HepG2 (cell line): Measurements from ENCODE around the gene VTI1B. TPM values are rescaled to one million over a fixed set of nuclear protein-coding genes. Genes with fewer than 3 reads are reported as not detected.

ENCODE experiments used
- ATAC-seq: fragments of 200-7000 bp; cut with Tn5 transposase; 3 replicates; pipeline ENCODE4 v1.9.1; 2020; ENCODE audit warnings: mild to moderate bottlenecking, moderate library complexity
- BruUV-seq: library from RNA; stranded (reverse); fragments of 400-500 nt; replicated peaks from 2 replicates; lab custom pipeline; 2021; lab: Mats Ljungman, UMichigan
- CTCF ChIA-PET: fragments of 300-600 bp; formaldehyde crosslinking; extraction: SDS; loops from one replicate; lab custom pipeline; 2021; ENCODE audit warnings: low total read pairs, inconsistent platforms, low intra/inter-chr PET ratio; lab: Yijun Ruan, JAX
- POLR2A ChIA-PET: fragments of 350-600 bp; sonication (Branson Sonifier 250); formaldehyde crosslinking; loops from one replicate; lab custom pipeline; 2020; ENCODE audit warnings: antibody characterized with exemption, inconsistent platforms; lab: Yijun Ruan, JAX
- DNase-seq: peaks from one replicate; pipeline ENCODE4 v3.0.0-alpha.2; 2015; ENCODE audit warnings: low spot score
- FAIRE-seq: peaks from 3 replicates; lab custom pipeline; 2011; peaks lifted over from hg19 to GRCh38; lab: Jason Lieb, UNC
- H2AFZ ChIP-seq: one replicate; pipeline ENCODE4 v1.6.1; 2011; ENCODE audit warnings: low read length, inconsistent platforms
- H3K27ac ChIP-seq: fragments of 300-600 bp; 3 replicates; pipeline ENCODE4 v1.8.0; 2011; ENCODE audit warnings: mixed run types, mild to moderate bottlenecking, mixed read lengths, low read length, inconsistent platforms; ENCODE audit not compliant: insufficient read depth; ENCODE audit errors: extremely low read length
- H3K27me3 ChIP-seq, 2 experiments: fragments of 200-600 bp in 1 of 2; 2 replicates in 1 of 2; 3 replicates in 1 of 2; pipeline versions ENCODE4 v1.6.0 to v1.8.0; 2011; ENCODE audit warnings: low read length in 2 of 2, mild to moderate bottlenecking in 2 of 2, moderate library complexity in 2 of 2, inconsistent platforms in 1 of 2; ENCODE audit not compliant: insufficient read depth in 2 of 2, control insufficient read depth in 1 of 2
- H3K36me3 ChIP-seq, 2 experiments: fragments of 200-600 bp in 1 of 2; replicated peaks in 1 of 2; 2 replicates in 1 of 2; 3 replicates in 1 of 2; pipeline versions ENCODE4 v1.5.1 to v1.8.0; 2011; ENCODE audit warnings: low read length in 2 of 2, inconsistent platforms in 1 of 2; ENCODE audit not compliant: insufficient read depth in 2 of 2, control insufficient read depth in 1 of 2
- H3K4me1 ChIP-seq: 2 replicates; pipeline ENCODE4 v1.5.1; 2012; ENCODE audit warnings: low read length, inconsistent platforms; ENCODE audit not compliant: insufficient read depth
- H3K4me2 ChIP-seq: 2 replicates; pipeline ENCODE4 v1.6.0; 2011; ENCODE audit warnings: low read depth, low read length, inconsistent platforms
- H3K4me3 ChIP-seq, 3 experiments: fragments of 200-600 bp in 1 of 3; sonication (generic), shearing (Covaris generic) in 1 of 3; replicated peaks in 1 of 3; 2 replicates each; pipeline ENCODE4 v1.5.1; 2011 to 2016; ENCODE audit warnings: low read length in 3 of 3, inconsistent platforms in 2 of 3, low read depth in 2 of 3, mild to moderate bottlenecking in 2 of 3, control low read depth in 1 of 3, mixed read lengths in 1 of 3; ENCODE audit not compliant: insufficient read depth in 1 of 3
- H3K79me2 ChIP-seq: one replicate; pipeline ENCODE4 v1.6.1; 2011; ENCODE audit warnings: low read length, inconsistent platforms; ENCODE audit not compliant: insufficient read depth
- H3K9ac ChIP-seq: 2 replicates; pipeline ENCODE4 v1.6.0; 2011; ENCODE audit warnings: mild to moderate bottlenecking, low read depth, low read length, inconsistent platforms; ENCODE audit not compliant: insufficient read depth
- H3K9me3 ChIP-seq: 2 replicates; pipeline ENCODE4 v1.5.1; 2012; ENCODE audit warnings: mild to moderate bottlenecking, low read length
- H4K20me1 ChIP-seq: 2 replicates; pipeline ENCODE4 v1.6.0; 2011; ENCODE audit warnings: inconsistent platforms, mild to moderate bottlenecking, low read length, moderate library complexity; ENCODE audit not compliant: insufficient read depth
- ATAD3A ChIP-seq: sonication (generic); formaldehyde crosslinking; IDR thresholded peaks from 2 replicates; pipeline ENCODE4 v1.4.0; 2020; ENCODE audit warnings: missing genetic modification reagents
- EP300 ChIP-seq, 3 experiments: sonication (generic) in 1 of 3; formaldehyde crosslinking in 1 of 3; IDR thresholded peaks; 2 replicates each; pipeline versions ENCODE4 v1.5.1 to v1.6.1; 2011 to 2020; ENCODE audit warnings: low read depth in 2 of 3, low read length in 2 of 3, borderline replicate concordance in 1 of 3, improper control_type of control experiment in 1 of 3, mild to moderate bottlenecking in 1 of 3, missing genetic modification reagents in 1 of 3, moderate library complexity in 1 of 3
- FOSL1 ChIP-seq: sonication (generic); formaldehyde crosslinking; IDR thresholded peaks from 2 replicates; pipeline ENCODE4 v1.9.0; 2021; ENCODE audit warnings: missing genetic modification reagents, borderline replicate concordance
- HHEX ChIP-seq: IDR thresholded peaks from 2 replicates; pipeline ENCODE4 v1.6.1; 2016; ENCODE audit warnings: control low read depth
- JARID2 ChIP-seq: sonication (generic); formaldehyde crosslinking; IDR thresholded peaks from 2 replicates; pipeline ENCODE4 v1.8.1; 2023; ENCODE audit warnings: missing genetic modification reagents, inconsistent platforms; ENCODE audit not compliant: insufficient replicate concordance
- MAFF ChIP-seq: IDR thresholded peaks from 2 replicates; pipeline ENCODE4 v1.6.1; 2011; ENCODE audit warnings: low read depth, low read length, improper control_type of control experiment
- MAFK ChIP-seq, 2 experiments: IDR thresholded peaks in 1 of 2; conservative IDR thresholded peaks in 1 of 2; 2 replicates each; pipeline ENCODE4 v1.6.1; 2011; ENCODE audit warnings: improper control_type of control experiment in 2 of 2, low read length in 2 of 2
- PHF20 ChIP-seq: sonication (generic); formaldehyde crosslinking; IDR thresholded peaks from 2 replicates; pipeline ENCODE4 v1.5.0; 2020; ENCODE audit warnings: mild to moderate bottlenecking, missing genetic modification reagents
- PLRG1 ChIP-seq: fragments of 450-650 bp; conservative IDR thresholded peaks from 2 replicates; pipeline ENCODE4 v1.6.1; 2016
- TFDP2 ChIP-seq: sonication (generic); formaldehyde crosslinking; IDR thresholded peaks from 2 replicates; pipeline ENCODE4 v1.4.0; 2020; ENCODE audit warnings: missing genetic modification reagents
- TRAFD1 ChIP-seq: sonication (generic); formaldehyde crosslinking; IDR thresholded peaks from 2 replicates; pipeline ENCODE4 v1.5.1; 2020; ENCODE audit warnings: missing genetic modification reagents, mild to moderate bottlenecking, borderline replicate concordance
- U2AF1 ChIP-seq: fragments of 200-400 bp; formaldehyde crosslinking; optimal IDR thresholded peaks from 2 replicates; pipeline ENCODE3; 2017; ENCODE audit warnings: mild to moderate bottlenecking, low read depth, low read length
- UBTF ChIP-seq: sonication (generic); formaldehyde crosslinking; IDR thresholded peaks from 2 replicates; pipeline ENCODE4 v1.4.0; 2020; ENCODE audit warnings: mild to moderate bottlenecking, missing genetic modification reagents
- YEATS2 ChIP-seq: sonication (generic); formaldehyde crosslinking; IDR thresholded peaks from 2 replicates; pipeline ENCODE4 v1.4.0; 2020; ENCODE audit warnings: missing genetic modification reagents, borderline replicate concordance
- ZFP91 ChIP-seq: sonication (generic); formaldehyde crosslinking; IDR thresholded peaks from 2 replicates; pipeline ENCODE4 v1.9.0; 2022; ENCODE audit warnings: missing genetic modification reagents, mild to moderate bottlenecking, borderline replicate concordance
- ZNF263 ChIP-seq: sonication (generic); formaldehyde crosslinking; IDR thresholded peaks from 2 replicates; pipeline ENCODE4 v1.4.0; 2020; ENCODE audit warnings: missing genetic modification reagents
- WGBS: methylation state at CpG from one replicate; pipeline ENCODE4 v1.1.6; 2017; ENCODE audit warnings: low lambda C conversion rate; 5-methylcytosine and 5-hydroxymethylcytosine counted together
- in situ Hi-C: cut with HindIII; loops from 2 replicates; pipeline ENCODE4 v1.10.0; 2017; ENCODE audit warnings: low pct_unique_long_range_greater_than_20kb; ENCODE audit not compliant: extremely low pct_ligation_motif_present
- intact Hi-C: fragments of 100-400 bp; cut with micrococcal nuclease; formaldehyde crosslinking; loops from one replicate; pipeline ENCODE4 v1.10.0; 2022; ENCODE audit not compliant: unreplicated experiment
- polyA plus RNA-seq, 8 experiments: library from polyadenylated mRNA; depleted of rRNA in 3 of 8; stranded (reverse) in 7 of 8; unstranded in 1 of 8; fragments of >200 nt; fragmentation: Illumina TruSeq in 4 of 8; extraction: Trizol in 4 of 8; gene quantifications; 2 replicates each; pipeline versions ENCODE4 v1.2.1 to v1.2.3, GENCODE V29; 2011 to 2016; ENCODE audit warnings: low read depth in 4 of 8, missing spikeins in 1 of 8, mixed read lengths in 1 of 8; ENCODE audit not compliant: insufficient read depth in 1 of 8
- total RNA-seq, 5 experiments: library from RNA; depleted of rRNA; stranded (reverse); fragments of >200 nt; fragmentation: Illumina TruSeq; extraction: Trizol; gene quantifications; 2 replicates each; pipeline ENCODE4 v1.2.3, GENCODE V29; 2016; ENCODE audit warnings: low read depth in 1 of 5

Gene VTI1B
- total and polyA plus RNA-seq, 2 of the 13 experiments (the other 11 are each of a cell fraction or from before 2014, with no cell fraction given), result 39.0 to 103 TPM

GRCh38 chr14:67722293-67722692, 47.9 kb upstream of the VTI1B start (continued):
- TF ChIP-seq TRAFD1 (no peak), JARID2 (CRISPR knock-in tag) (no peak), TFDP2 (CRISPR knock-in tag) (no peak), UBTF (CRISPR knock-in tag) (no peak), EP300 (IDR thresholded peaks at IDR 0.05; ENCODE audit: low read depth in 2 of 2, low read length in 2 of 2) (no peak), EP300 (CRISPR knock-in tag; IDR thresholded peaks at IDR 0.05; ENCODE audit: borderline replicate concordance) (no peak)
- TF ChIP-seq, all 625 proteins: peak for 10

GRCh38 chr14:67721875-67722274, 47.4 kb upstream of the VTI1B start:
- intact Hi-C loops (no loop called here), in situ Hi-C loops (no loop called here)
- CTCF ChIA-PET, result no interaction called here
- Histone ChIP-seq H3K9me3 (no peaks in the 10 kb centered on the region), H3K36me3 (no peaks in the 10 kb centered on the region), H3K4me2 (peak overlapping the region; percentile 86), H2AFZ (no peak overlapping the region), H3K4me3 (no peak overlapping the region), H3K27me3 (no peaks in the 10 kb centered on the region), H3K27ac (no peak overlapping the region), H3K9ac (no peak overlapping the region), H3K4me1 (peaks cover 47% of the 10 kb centered on the region), H3K79me2 (no peaks in the 10 kb centered on the region), H4K20me1 (no peaks in the 10 kb centered on the region)
- ATAC-seq, result no peak
- POLR2A ChIA-PET, result interaction anchor here (1.1 to 1.6 kb wide), 2 partner anchors 9 to 17 kb away, joined by 4 to 8 read pairs; no protein-coding TSS in a partner anchor
- BruUV-seq, result no TSS peak
- DNase-seq, result no peak
- 63% methylated on average over 5 of the region's 5 CpGs for WGBS
- FAIRE-seq, result no peak
- no peak for TF ChIP-seq HHEX (CRISPR knock-in tag)
- no peak for TF ChIP-seq U2AF1
- peak; percentile 22; the same call in 1 of the 2 replicates for TF ChIP-seq ZNF263
- no peak for TF ChIP-seq FOSL1
- TF ChIP-seq YEATS2, result no peak
- no peak for TF ChIP-seq PLRG1
- peak; percentile 93 for TF ChIP-seq MAFF
- TF ChIP-seq ATAD3A (CRISPR knock-in tag), result no peak
- no peak for TF ChIP-seq ZFP91 (CRISPR knock-in tag)
- peak; percentile 92 to 95 for TF ChIP-seq MAFK (conservative IDR thresholded peaks at IDR 0.05 in 1 of 2, IDR thresholded peaks at IDR 0.05 in 1 of 2; ENCODE audit: low read length in 2 of 2)
- no peak for TF ChIP-seq PHF20 (CRISPR knock-in tag)
